ENCODE measurements around the gene SLCO2A1.

SLCO2A1 gene

GRCh38 chr3:133884054-133884886 is 145.5 kb downstream of the SLCO2A1 start:
- H3K27ac ChIP-seq (ENCODE audit: poor library complexity, severe bottlenecking), result no peak overlapping the region
- ATAC-seq (ENCODE audit: low read depth), result no peak
- no peak for TF ChIP-seq CTCF (IDR thresholded peaks at IDR 0.05; ENCODE audit: poor library complexity, severe bottlenecking)

GRCh38 chr3:133883641-133884040 is 146.1 kb downstream of the SLCO2A1 start:
- ATAC-seq (ENCODE audit: low read depth) (no peak), DNase-seq (ENCODE audit: low spot score) (no peak)
- Histone ChIP-seq H3K4me1 (ENCODE audit: insufficient read depth, poor library complexity, severe bottlenecking) (no peaks in the 10 kb centered on the region), H3K9me3 (ENCODE audit: severe bottlenecking) (no peaks in the 10 kb centered on the region), H3K4me3 (ENCODE audit: severe bottlenecking) (no peak overlapping the region), H3K27me3 (ENCODE audit: insufficient read depth, poor library complexity, severe bottlenecking) (no peaks in the 10 kb centered on the region), H3K36me3 (ENCODE audit: low read depth) (no peaks in the 10 kb centered on the region), H3K27ac (ENCODE audit: poor library complexity, severe bottlenecking) (no peak overlapping the region)
- no peak for TF ChIP-seq CTCF (IDR thresholded peaks at IDR 0.05; ENCODE audit: poor library complexity, severe bottlenecking)

More at GRCh38 chr3:133884054-133884886, 145.5 kb downstream of the SLCO2A1 start:
- Histone ChIP-seq H3K27me3 (ENCODE audit: insufficient read depth, poor library complexity, severe bottlenecking) (no peaks in the 10 kb centered on the region), H3K36me3 (ENCODE audit: low read depth) (no peaks in the 10 kb centered on the region), H3K4me3 (ENCODE audit: severe bottlenecking) (no peak overlapping the region), H3K4me1 (ENCODE audit: insufficient read depth, poor library complexity, severe bottlenecking) (no peaks in the 10 kb centered on the region), H3K9me3 (ENCODE audit: severe bottlenecking) (no peaks in the 10 kb centered on the region)
- no peak for DNase-seq (ENCODE audit: low spot score)

- H3K4me3 ChIP-seq (ENCODE audit: severe bottlenecking), result no peak overlapping the region
- ATAC-seq (ENCODE audit: low read depth), result no peak
- no peaks in the 10 kb centered on the region for H3K36me3 ChIP-seq (ENCODE audit: low read depth)
- DNase-seq (ENCODE audit: low spot score), result no peak
- no peak for TF ChIP-seq CTCF (IDR thresholded peaks at IDR 0.05; ENCODE audit: poor library complexity, severe bottlenecking)
- H3K4me1 ChIP-seq (ENCODE audit: insufficient read depth, poor library complexity, severe bottlenecking), result no peaks in the 10 kb centered on the region
- H3K27me3 ChIP-seq (ENCODE audit: insufficient read depth, poor library complexity, severe bottlenecking), result no peaks in the 10 kb centered on the region
- no peaks in the 10 kb centered on the region for H3K9me3 ChIP-seq (ENCODE audit: severe bottlenecking)
- no peak overlapping the region for H3K27ac ChIP-seq (ENCODE audit: poor library complexity, severe bottlenecking)
These were observed 146.6 kb downstream of the SLCO2A1 start for GRCh38 chr3:133882986-133883586.

GRCh38 chr3:133881939-133882825 is 147.5 kb downstream of the SLCO2A1 start:
- Histone ChIP-seq H3K36me3 (ENCODE audit: low read depth) (no peaks in the 10 kb centered on the region), H3K4me1 (ENCODE audit: insufficient read depth, poor library complexity, severe bottlenecking) (no peaks in the 10 kb centered on the region), H3K4me3 (ENCODE audit: severe bottlenecking) (no peak overlapping the region), H3K9me3 (ENCODE audit: severe bottlenecking) (no peaks in the 10 kb centered on the region), H3K27ac (ENCODE audit: poor library complexity, severe bottlenecking) (no peak overlapping the region), H3K27me3 (ENCODE audit: insufficient read depth, poor library complexity, severe bottlenecking) (no peaks in the 10 kb centered on the region)
- ATAC-seq (ENCODE audit: low read depth), result no peak
- DNase-seq (ENCODE audit: low spot score), result no peak
- TF ChIP-seq CTCF (IDR thresholded peaks at IDR 0.05; ENCODE audit: poor library complexity, severe bottlenecking), result no peak

Data from RWPE2 (cell line).